ENCODE results near the gene LRRC37B.
"Not testable (repeated sequence)": the region's sequence is repeated elsewhere in the genome, so short reads cannot be mapped to it uniquely, and the experiment has no call there.

LRRC37B gene

GRCh38 chr17:32006957-32007462, at the start of gene LRRC37B:
Gene LRRC37B (plus strand): TSS chr17:32007383. CDS start chr17:32021393, 14,010 bp downstream.
- DNase-seq = peak; percentile 85

- not testable (repeated sequence) for DNase-seq
These were observed 43.1 kb upstream of the LRRC37B start for GRCh38 chr17:31964131-31964530.

GRCh38 chr17:31967648-31968047, 39.5 kb upstream of the LRRC37B start:
- no peak for DNase-seq

GRCh38 chr17:31970416-31970815, 36.8 kb upstream of the LRRC37B start:
- DNase-seq = not testable (repeated sequence)

- DNase-seq = not testable (repeated sequence)
These were observed 32.7 kb upstream of the LRRC37B start for GRCh38 chr17:31974269-31975071.

- DNase-seq = not testable (repeated sequence)
These were observed 31.8 kb upstream of the LRRC37B start for GRCh38 chr17:31975391-31975790.

GRCh38 chr17:31991821-31992220, 15.4 kb upstream of the LRRC37B start:
- not testable (repeated sequence) for DNase-seq

GRCh38 chr17:31997005-31997404, 10.2 kb upstream of the LRRC37B start:
- DNase-seq = no peak

- DNase-seq = peak; percentile 20
These were observed 498 bp downstream of the LRRC37B start for GRCh38 chr17:32007463-32008298.

- DNase-seq = no peak
These were observed 2.0 kb downstream of the LRRC37B start for GRCh38 chr17:32009262-32009542.

- DNase-seq = no peak
These were observed 2.9 kb downstream of the LRRC37B start for GRCh38 chr17:32010114-32010513.

GRCh38 chr17:32015245-32016013, 8.2 kb downstream of the LRRC37B start:
- DNase-seq = no peak

- no peak for DNase-seq
These were observed 9.0 kb downstream of the LRRC37B start for GRCh38 chr17:32016231-32016630.

- DNase-seq = no peak
These were observed 12.0 kb downstream of the LRRC37B start for GRCh38 chr17:32019228-32019627.

GRCh38 chr17:32020943-32021614, 13.9 kb downstream of the LRRC37B start:
- no peak for DNase-seq

GRCh38 chr17:32021615-32021955, 14.4 kb downstream of the LRRC37B start:
- DNase-seq = no peak

- DNase-seq = not testable (repeated sequence)
These were observed 15.4 kb downstream of the LRRC37B start for GRCh38 chr17:32022554-32022953.

GRCh38 chr17:32027271-32027670, 20.1 kb downstream of the LRRC37B start:
- DNase-seq = not testable (repeated sequence)

GRCh38 chr17:32033223-32033622, 26.0 kb downstream of the LRRC37B start:
- no peak for DNase-seq

GRCh38 chr17:32033812-32034211, 26.6 kb downstream of the LRRC37B start:
- not testable (repeated sequence) for DNase-seq

- DNase-seq = not testable (repeated sequence)
These were observed 33.1 kb downstream of the LRRC37B start for GRCh38 chr17:32040246-32040645.

- DNase-seq = not testable (repeated sequence)
These were observed 34.2 kb downstream of the LRRC37B start for GRCh38 chr17:32041306-32041875.

Data from activated effector memory CD4-positive, alpha-beta T cell treated with Interleukin-2 at 50 U/mL for 16 hours (primary cell).